K562 (cell line): ENCODE data around the gene GMPR. TPM values are rescaled to one million over a fixed set of nuclear protein-coding genes. Genes with fewer than 3 reads are reported as not detected.

Source experiments
- ATAC-seq: fragments of 200-7000 bp; cut with Tn5 transposase; 3 replicates; pipeline ENCODE4 v1.9.1; 2020; ENCODE audit warnings: moderate library complexity
- BruUV-seq: library from RNA; stranded (reverse); fragments of 400-500 nt; replicated peaks from 2 replicates; lab custom pipeline; 2021; lab: Mats Ljungman, UMichigan
- CTCF ChIA-PET: fragments of 300-600 bp; formaldehyde crosslinking; extraction: SDS; loops from one replicate; lab custom pipeline; 2021; ENCODE audit warnings: low intra/inter-chr PET ratio; lab: Yijun Ruan, JAX
- POLR2A ChIA-PET: fragments of 300-600, 350-650 bp; sonication (Branson Sonifier 250); formaldehyde crosslinking; extraction: SDS; loops from one replicate; lab custom pipeline; 2021; ENCODE audit warnings: antibody characterized with exemption, inconsistent platforms; lab: Yijun Ruan, JAX
- DNase-seq, 4 experiments: peaks; one replicate each; pipeline versions ENCODE4 v3.0.0 to v3.0.0-alpha.2; 2011 to 2018; ENCODE audit warnings: low spot score in 3 of 4, mixed read lengths in 3 of 4; ENCODE audit errors: extremely low read depth in 1 of 4
- FAIRE-seq: peaks from 2 replicates; lab custom pipeline; 2011; peaks lifted over from hg19 to GRCh38; lab: Jason Lieb, UNC
- H2AFZ ChIP-seq: 2 replicates; pipeline ENCODE4 v1.6.0; 2011; ENCODE audit warnings: low read depth, low read length, control low read depth, inconsistent platforms
- H3K27ac ChIP-seq: fragments of 200-600 bp; 3 replicates; pipeline ENCODE4 v1.8.0; 2011; ENCODE audit warnings: low read depth, mild to moderate bottlenecking, control low read depth, inconsistent platforms, low read length, moderate library complexity, mixed read lengths; ENCODE audit errors: extremely low read depth
- H3K27me3 ChIP-seq, 2 experiments: fragments of 300-600 bp in 1 of 2; 2 replicates in 1 of 2; 3 replicates in 1 of 2; pipeline versions ENCODE4 v1.6.0 to v1.8.0; 2011; ENCODE audit warnings: inconsistent platforms in 2 of 2, low read length in 2 of 2, mild to moderate bottlenecking in 1 of 2, mixed read lengths in 1 of 2, moderate library complexity in 1 of 2; ENCODE audit not compliant: control insufficient read depth in 2 of 2, insufficient read depth in 2 of 2
- H3K36me3 ChIP-seq: fragments of 300-600 bp; 3 replicates; pipeline ENCODE4 v1.8.0; 2011; ENCODE audit warnings: mild to moderate bottlenecking, low read length, inconsistent platforms; ENCODE audit not compliant: control insufficient read depth, insufficient read depth
- H3K4me1 ChIP-seq, 2 experiments: fragments of 200-600 bp in 1 of 2; replicated peaks in 1 of 2; 2 replicates in 1 of 2; 3 replicates in 1 of 2; pipeline versions ENCODE4 v1.5.1 to v1.8.0; 2011; ENCODE audit warnings: inconsistent platforms in 2 of 2, low read length in 2 of 2, mild to moderate bottlenecking in 1 of 2, mixed read lengths in 1 of 2, moderate library complexity in 1 of 2; ENCODE audit not compliant: control insufficient read depth in 2 of 2, insufficient read depth in 2 of 2
- H3K4me2 ChIP-seq: 2 replicates; pipeline ENCODE4 v1.6.1; 2011; ENCODE audit warnings: low read length, control low read depth, inconsistent platforms, mixed read lengths; ENCODE audit not compliant: insufficient read depth
- H3K4me3 ChIP-seq: fragments of 200-600 bp; sonication (generic), shearing (Covaris generic); 2 replicates; pipeline ENCODE4 v1.5.1; 2016; ENCODE audit warnings: control low read depth, inconsistent platforms
- H3K79me2 ChIP-seq: fragments of 200-600 bp; 3 replicates; pipeline ENCODE4 v1.8.0; 2011; ENCODE audit warnings: low read length, inconsistent platforms; ENCODE audit not compliant: control insufficient read depth, insufficient read depth
- H3K9ac ChIP-seq, 2 experiments: 2 replicates each; pipeline versions ENCODE4 v1.6.0 to v1.6.1; 2011; ENCODE audit warnings: low read depth in 2 of 2, low read length in 2 of 2, control low read depth in 1 of 2, inconsistent platforms in 1 of 2, mild to moderate bottlenecking in 1 of 2, mixed read lengths in 1 of 2; ENCODE audit not compliant: insufficient read depth in 1 of 2
- H3K9me1 ChIP-seq: one replicate; pipeline ENCODE4 v1.6.0; 2011; ENCODE audit warnings: inconsistent platforms, mild to moderate bottlenecking, low read length, moderate library complexity; ENCODE audit not compliant: control insufficient read depth, insufficient read depth
- H3K9me3 ChIP-seq: replicated peaks from 2 replicates; pipeline ENCODE4 v1.5.1; 2011; ENCODE audit warnings: low read depth, low read length, inconsistent platforms; ENCODE audit not compliant: control insufficient read depth, insufficient read depth
- H4K20me1 ChIP-seq: replicated peaks from 2 replicates; pipeline ENCODE4 v1.6.1; 2011; ENCODE audit warnings: low read length, inconsistent platforms, mixed read lengths; ENCODE audit not compliant: control insufficient read depth, insufficient read depth
- JUND ChIP-seq, 2 experiments: IDR thresholded peaks; 2 replicates in 1 of 2; 3 replicates in 1 of 2; pipeline ENCODE4 v1.6.1; 2011; ENCODE audit warnings: borderline replicate concordance in 2 of 2, low read depth in 2 of 2, low read length in 2 of 2, improper control_type of control experiment in 1 of 2, missing biosample characterization in 1 of 2, missing genetic modification characterization in 1 of 2, missing genetic modification reagents in 1 of 2
- WGBS: fragments of 100-300 bp; shearing (Covaris generic); methylation state at CpG from one replicate; pipeline ENCODE4 v1.1.6; 2016; ENCODE audit warnings: low coverage, mixed read lengths; ENCODE audit not compliant: insufficient coverage; ENCODE audit errors: missing lambda C conversion rate; 5-methylcytosine and 5-hydroxymethylcytosine counted together
- in situ Hi-C: fragments of 300-500 bp; cut with MboI; formaldehyde crosslinking; loops from 4 replicates; pipeline ENCODE4 v1.15.0; 2018; ENCODE audit warnings: inconsistent platforms, mixed read lengths
- intact Hi-C: fragments of 100-400 bp; cut with micrococcal nuclease; formaldehyde crosslinking; loops from 2 replicates; pipeline ENCODE4 v1.14.2; 2022
- polyA plus RNA-seq, 8 experiments: library from polyadenylated mRNA; depleted of rRNA in 4 of 8; stranded (reverse) in 5 of 8; unstranded in 3 of 8; fragments of >200 nt; fragmentation: Nextera tagmentation in 2 of 8; fragmentation: Illumina TruSeq in 1 of 8; extraction: Ambion mirVana in 2 of 8; extraction: Trizol in 1 of 8; gene quantifications; 2 replicates each; pipeline versions ENCODE4 v1.2.1 to v1.2.3, GENCODE V29; 2011 to 2014; ENCODE audit warnings: inconsistent platforms in 1 of 8, missing spikeins in 1 of 8
- total RNA-seq, 7 experiments: library from RNA; depleted of rRNA in 6 of 7; stranded (reverse); fragments of >200 nt in 6 of 7; fragmentation: Illumina TruSeq in 2 of 7; extraction: Trizol in 2 of 7; gene quantifications; 2 replicates each; pipeline versions ENCODE4 v1.2.1 to v1.2.3, GENCODE V29; 2011 to 2021; ENCODE audit warnings: low replicate concordance in 1 of 7
- TF ChIP-seq, protein P1 (sequence below): fragments of 250-450 bp; sonication (Bioruptor Pico); IDR thresholded peaks from 2 replicates; pipeline ENCODE4 v1.8.0; 2021; ENCODE audit warnings: moderate library complexity, mild to moderate bottlenecking, inconsistent platforms

Gene GMPR
- total and polyA plus RNA-seq, 9 of the 15 experiments (the other 6 are each of a cell fraction or from before 2014, with no cell fraction given) = 34.6 to 83.7 (median 49.8) TPM

DNA sequence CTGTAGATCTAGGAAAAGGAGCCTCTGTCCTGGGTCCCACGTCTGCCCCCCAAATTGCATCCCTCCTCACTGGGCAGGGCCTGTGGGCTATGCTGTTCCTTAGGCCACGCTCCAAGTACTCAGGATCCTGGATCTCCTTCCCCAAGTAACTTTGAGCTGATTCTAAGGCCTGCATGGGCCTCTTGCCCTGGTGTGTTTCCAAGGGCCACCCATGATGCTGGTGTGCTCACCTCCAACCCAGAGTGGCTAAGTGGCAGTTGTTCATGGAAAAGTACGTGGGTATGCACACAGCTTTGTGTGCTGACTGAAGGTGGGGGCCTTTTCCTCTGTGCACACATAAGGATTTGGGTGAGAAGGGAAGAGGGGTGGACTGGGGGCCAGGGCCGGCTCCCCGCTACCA lies 5.3 kb downstream of the GMPR start:
- TF ChIP-seq, protein P1, sequence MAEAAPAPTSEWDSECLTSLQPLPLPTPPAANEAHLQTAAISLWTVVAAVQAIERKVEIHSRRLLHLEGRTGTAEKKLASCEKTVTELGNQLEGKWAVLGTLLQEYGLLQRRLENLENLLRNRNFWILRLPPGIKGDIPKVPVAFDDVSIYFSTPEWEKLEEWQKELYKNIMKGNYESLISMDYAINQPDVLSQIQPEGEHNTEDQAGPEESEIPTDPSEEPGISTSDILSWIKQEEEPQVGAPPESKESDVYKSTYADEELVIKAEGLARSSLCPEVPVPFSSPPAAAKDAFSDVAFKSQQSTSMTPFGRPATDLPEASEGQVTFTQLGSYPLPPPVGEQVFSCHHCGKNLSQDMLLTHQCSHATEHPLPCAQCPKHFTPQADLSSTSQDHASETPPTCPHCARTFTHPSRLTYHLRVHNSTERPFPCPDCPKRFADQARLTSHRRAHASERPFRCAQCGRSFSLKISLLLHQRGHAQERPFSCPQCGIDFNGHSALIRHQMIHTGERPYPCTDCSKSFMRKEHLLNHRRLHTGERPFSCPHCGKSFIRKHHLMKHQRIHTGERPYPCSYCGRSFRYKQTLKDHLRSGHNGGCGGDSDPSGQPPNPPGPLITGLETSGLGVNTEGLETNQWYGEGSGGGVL = no peak
- TF ChIP-seq JUND (IDR thresholded peaks at IDR 0.05; ENCODE audit: borderline replicate concordance, low read depth, low read length) (no peak), JUND (tag; IDR thresholded peaks at IDR 0.05; ENCODE audit: borderline replicate concordance, low read depth, low read length) (no peak)
- Histone ChIP-seq H3K9ac (peak overlapping the region in 1 of 2 experiments; percentile 72; a peak in 1 of 4 replicates), H3K4me3 (no peak overlapping the region), H3K36me3 (peaks cover 52% of the 10 kb centered on the region), H3K79me2 (peaks cover 66% of the 10 kb centered on the region), H2AFZ (no peak overlapping the region), H3K27me3 (no peaks in the 10 kb centered on the region), H3K9me3 (no peaks in the 10 kb centered on the region), H3K4me2 (no peak overlapping the region), H3K9me1 (no peaks in the 10 kb centered on the region), H4K20me1 (peaks cover 9% of the 10 kb centered on the region; the same call in 1 of the 2 replicates), H3K4me1 (peaks cover 32 to 35% of the 10 kb centered on the region in 2 experiments), H3K27ac (no peak overlapping the region)
- 75% methylated on average over 4 of the region's 5 CpGs for WGBS
- no peak for DNase-seq
- ChIA-PET CTCF (no interaction called here), POLR2A (interaction anchor here (0.8 to 2.2 kb wide), 4 partner anchors 13 to 34 kb away, joined by 3 to 14 read pairs (median 4); no protein-coding TSS in a partner anchor)
- intact Hi-C loops = no loop called here
- in situ Hi-C loops = no loop called here
- no peak for ATAC-seq
- BruUV-seq = no TSS peak
- no peak for FAIRE-seq
